Measurements from ENCODE around the gene SYCE1.
A peak's percentile ranks its signal among the peaks of the same experiment; 100 is the strongest.
"Not testable (repeated sequence)": the region's sequence is repeated elsewhere in the genome, so short reads cannot be mapped to it uniquely, and the experiment has no call there.

The SYCE1 gene

GRCh38 chr10:133520193-133520738, 45.1 kb downstream of the SYCE1 start:
- Histone ChIP-seq H2AFZ (ENCODE audit: low read depth, low read length, severe bottlenecking) (peak overlapping the region; percentile 100), H3K9me3 (ENCODE audit: insufficient read depth, low read length) (no peaks in the 10 kb centered on the region)

GRCh38 chr10:133518517-133518916, 46.9 kb downstream of the SYCE1 start:
- not testable (repeated sequence) for H3K9ac ChIP-seq (ENCODE audit: low read length); H3K9me2 ChIP-seq (replicated peaks; ENCODE audit: insufficient read depth, low read length); H3K9me3 ChIP-seq (ENCODE audit: insufficient read depth, low read length); H3K27me3 ChIP-seq (ENCODE audit: low read length); H3K4me2 ChIP-seq (ENCODE audit: low read depth, low read length, poor library complexity, severe bottlenecking); H4K20me1 ChIP-seq (ENCODE audit: low read depth, low read length); H2AFZ ChIP-seq (ENCODE audit: low read depth, low read length, severe bottlenecking); H3K79me2 ChIP-seq (ENCODE audit: insufficient read depth, low read length); H3K36me3 ChIP-seq (ENCODE audit: low read length); H3F3A ChIP-seq (ENCODE audit: insufficient read depth); H3K4me3 ChIP-seq (ENCODE audit: insufficient read depth, low read length, poor library complexity, severe bottlenecking); H3K27ac ChIP-seq (ENCODE audit: low read depth, low read length)

More at GRCh38 chr10:133520193-133520738, 45.1 kb downstream of the SYCE1 start:
- Histone ChIP-seq H3K9me2 (replicated peaks; ENCODE audit: insufficient read depth, low read length) (no peaks in the 10 kb centered on the region), H3K79me2 (ENCODE audit: insufficient read depth, low read length) (no peaks in the 10 kb centered on the region), H3K4me3 (ENCODE audit: insufficient read depth, low read length, poor library complexity, severe bottlenecking) (peak overlapping the region; percentile 53), H3K27me3 (ENCODE audit: low read length) (no peaks in the 10 kb centered on the region; the same call in 1 of the 2 replicates), H3F3A (ENCODE audit: insufficient read depth) (no peaks in the 10 kb centered on the region), H3K36me3 (ENCODE audit: low read length) (no peaks in the 10 kb centered on the region), H4K20me1 (ENCODE audit: low read depth, low read length) (no peaks in the 10 kb centered on the region), H3K4me2 (ENCODE audit: low read depth, low read length, poor library complexity, severe bottlenecking) (peak overlapping the region; percentile 82), H3K9ac (ENCODE audit: low read length) (peak overlapping the region; percentile 59), H3K27ac (ENCODE audit: low read depth, low read length) (no peak overlapping the region)
- TF ChIP-seq EZH2phosphoT487 (conservative IDR thresholded peaks at IDR 0.05; ENCODE audit: low read length) (no peak), CTCF (IDR thresholded peaks at IDR 0.05; ENCODE audit: insufficient read depth, low read length, poor library complexity, severe bottlenecking) (peak; percentile 94)

- TF ChIP-seq CTCF (IDR thresholded peaks at IDR 0.05; ENCODE audit: insufficient read depth, low read length, poor library complexity, severe bottlenecking) (no peak), EZH2phosphoT487 (conservative IDR thresholded peaks at IDR 0.05; ENCODE audit: low read length) (no peak)
- Histone ChIP-seq H3K4me3 (ENCODE audit: insufficient read depth, low read length, poor library complexity, severe bottlenecking) (no peak overlapping the region), H4K20me1 (ENCODE audit: low read depth, low read length) (no peaks in the 10 kb centered on the region), H3K27ac (ENCODE audit: low read depth, low read length) (no peak overlapping the region), H3K36me3 (ENCODE audit: low read length) (no peaks in the 10 kb centered on the region), H3K9me3 (ENCODE audit: insufficient read depth, low read length) (no peaks in the 10 kb centered on the region), H3K4me2 (ENCODE audit: low read depth, low read length, poor library complexity, severe bottlenecking) (no peak overlapping the region), H2AFZ (ENCODE audit: low read depth, low read length, severe bottlenecking) (no peak overlapping the region), H3K27me3 (ENCODE audit: low read length) (no peaks in the 10 kb centered on the region), H3F3A (ENCODE audit: insufficient read depth) (no peaks in the 10 kb centered on the region), H3K9me2 (replicated peaks; ENCODE audit: insufficient read depth, low read length) (no peaks in the 10 kb centered on the region), H3K9ac (ENCODE audit: low read length) (no peak overlapping the region), H3K79me2 (ENCODE audit: insufficient read depth, low read length) (no peaks in the 10 kb centered on the region)
Measured at GRCh38 chr10:133516057-133516456, 49.3 kb downstream of the SYCE1 start.

- Histone ChIP-seq H2AFZ (ENCODE audit: low read depth, low read length, severe bottlenecking) (no peak overlapping the region), H3K9me3 (ENCODE audit: insufficient read depth, low read length) (no peaks in the 10 kb centered on the region), H3K4me2 (ENCODE audit: low read depth, low read length, poor library complexity, severe bottlenecking) (no peak overlapping the region), H3K36me3 (ENCODE audit: low read length) (no peaks in the 10 kb centered on the region), H3K79me2 (ENCODE audit: insufficient read depth, low read length) (no peaks in the 10 kb centered on the region), H3F3A (ENCODE audit: insufficient read depth) (no peaks in the 10 kb centered on the region), H3K4me3 (ENCODE audit: insufficient read depth, low read length, poor library complexity, severe bottlenecking) (no peak overlapping the region), H3K27me3 (ENCODE audit: low read length) (no peaks in the 10 kb centered on the region), H3K27ac (ENCODE audit: low read depth, low read length) (no peak overlapping the region), H3K9me2 (replicated peaks; ENCODE audit: insufficient read depth, low read length) (no peaks in the 10 kb centered on the region), H3K9ac (ENCODE audit: low read length) (no peak overlapping the region), H4K20me1 (ENCODE audit: low read depth, low read length) (no peaks in the 10 kb centered on the region)
- TF ChIP-seq EZH2phosphoT487 (conservative IDR thresholded peaks at IDR 0.05; ENCODE audit: low read length) (no peak), CTCF (IDR thresholded peaks at IDR 0.05; ENCODE audit: insufficient read depth, low read length, poor library complexity, severe bottlenecking) (no peak)
Measured at GRCh38 chr10:133515471-133515870, 49.9 kb downstream of the SYCE1 start.

Data from SU-DHL-6 (cell line).